Measurements from ENCODE around the gene DOHH.

DNA sequence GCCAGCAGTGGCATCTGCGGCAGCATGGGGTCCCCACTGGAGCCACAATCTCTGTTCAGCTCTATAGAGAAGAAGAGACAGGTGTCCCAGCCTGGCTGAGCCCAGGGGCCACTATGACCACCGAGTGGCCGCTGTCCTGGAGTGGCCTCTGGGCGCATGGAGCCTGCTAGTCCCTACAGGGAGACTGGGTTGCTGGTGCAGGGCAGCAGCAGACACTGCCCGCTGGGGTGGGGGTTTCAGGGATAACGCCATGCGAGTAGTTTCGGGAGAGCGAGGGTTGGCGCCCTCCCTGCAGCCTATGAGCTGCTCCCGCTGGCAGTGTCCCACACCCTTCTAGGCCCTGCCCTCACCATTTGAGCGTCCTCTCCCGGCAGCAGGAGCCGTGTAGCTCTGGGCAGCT, 27.6 kb upstream of the DOHH start:
- no peak for TF ChIP-seq CTCF (IDR thresholded peaks at IDR 0.05; ENCODE audit: low read length)
- TF ChIP-seq EZH2 (optimal IDR thresholded peaks at IDR 0.05; ENCODE audit: low read depth, low read length), result no peak
- no peak for TF ChIP-seq EZH2phosphoT487 (IDR thresholded peaks at IDR 0.05; ENCODE audit: low read length)

All from MM.1S (cell line).